Brain microvascular endothelial cell (primary cell): ENCODE data around the gene SPOCK2.

Experiments
- DNase-seq: peaks from one replicate; pipeline ENCODE4 v3.0.0-alpha.2; 2020
- H3K27ac ChIP-seq: fragments of 250-450 bp; sonication (Bioruptor Pico); 2 replicates; pipeline ENCODE4 v1.5.1; 2020; ENCODE audit warnings: mild to moderate bottlenecking, moderate library complexity
- H3K27me3 ChIP-seq: fragments of 250-450 bp; sonication (Bioruptor Pico); replicated peaks from 2 replicates; pipeline ENCODE4 v1.5.1; 2020; ENCODE audit warnings: mild to moderate bottlenecking
- H3K36me3 ChIP-seq: fragments of 250-450 bp; sonication (Bioruptor Pico); replicated peaks from 2 replicates; pipeline ENCODE4 v1.5.1; 2020; ENCODE audit warnings: mild to moderate bottlenecking
- H3K4me3 ChIP-seq: 2 replicates; pipeline ENCODE4 v1.5.1; 2011; ENCODE audit warnings: low read depth, mild to moderate bottlenecking, control low read depth, low read length, moderate library complexity
- CTCF ChIP-seq: IDR thresholded peaks from 2 replicates; pipeline ENCODE4 v1.5.1; 2011; ENCODE audit warnings: low read depth, mild to moderate bottlenecking, moderate library complexity, low read length, control low read depth, inconsistent platforms; ENCODE audit errors: missing control alignments
- in situ Hi-C: cut with HindIII; loops from 2 replicates; pipeline ENCODE4 v1.10.0; 2017; ENCODE audit warnings: low sequenced_read_pairs, low pct_ligation_motif_present

The SPOCK2 gene

GRCh38 chr10:72080042-72080975 lies 8.0 kb downstream of the SPOCK2 start:
- H3K27ac ChIP-seq = no peak overlapping the region
- no peak overlapping the region for H3K4me3 ChIP-seq
- in situ Hi-C loops = no loop called here
- DNase-seq = no peak
- no peaks in the 10 kb centered on the region for H3K36me3 ChIP-seq
- peaks cover 4% of the 10 kb centered on the region for H3K27me3 ChIP-seq
- TF ChIP-seq CTCF = no peak

GRCh38 chr10:72079356-72079755 lies 9.0 kb downstream of the SPOCK2 start:
- no peaks in the 10 kb centered on the region for H3K36me3 ChIP-seq
- peaks cover 4% of the 10 kb centered on the region for H3K27me3 ChIP-seq
- in situ Hi-C loops = no loop called here
- H3K27ac ChIP-seq = no peak overlapping the region
- TF ChIP-seq CTCF = no peak
- DNase-seq = no peak
- no peak overlapping the region for H3K4me3 ChIP-seq

GRCh38 chr10:72077275-72077990 lies 10.9 kb downstream of the SPOCK2 start:
- Histone ChIP-seq H3K27ac (no peak overlapping the region), H3K36me3 (no peaks in the 10 kb centered on the region), H3K4me3 (no peak overlapping the region), H3K27me3 (peaks cover 4% of the 10 kb centered on the region)
- no peak for TF ChIP-seq CTCF
- in situ Hi-C loops = no loop called here
- DNase-seq = no peak

GRCh38 chr10:72076756-72077155 lies 11.6 kb downstream of the SPOCK2 start:
- no peak for TF ChIP-seq CTCF
- in situ Hi-C loops = no loop called here
- Histone ChIP-seq H3K4me3 (no peak overlapping the region), H3K27me3 (peaks cover 4% of the 10 kb centered on the region), H3K27ac (no peak overlapping the region), H3K36me3 (no peaks in the 10 kb centered on the region)
- DNase-seq = no peak

GRCh38 chr10:72075376-72076115 lies 12.8 kb downstream of the SPOCK2 start:
- in situ Hi-C loops = no loop called here
- no peak for DNase-seq
- TF ChIP-seq CTCF = no peak
- no peak overlapping the region for H3K27ac ChIP-seq
- no peaks in the 10 kb centered on the region for H3K36me3 ChIP-seq
- H3K4me3 ChIP-seq = no peak overlapping the region
- H3K27me3 ChIP-seq = peaks cover 4% of the 10 kb centered on the region
